GM12874 (cell line): Measurements from ENCODE around the gene ADGRF5.

Source experiments
- TF ChIP-seq, protein P1 (sequence below): IDR thresholded peaks from 2 replicates; pipeline ENCODE4 v1.5.1; 2011; ENCODE audit warnings: low read depth, mild to moderate bottlenecking, control low read depth, low read length, moderate library complexity; ENCODE audit not compliant: insufficient read depth

The ADGRF5 gene

GRCh38 chr6:46865221-46865620 is 56.5 kb downstream of the ADGRF5 start:
- TF ChIP-seq, protein P1, sequence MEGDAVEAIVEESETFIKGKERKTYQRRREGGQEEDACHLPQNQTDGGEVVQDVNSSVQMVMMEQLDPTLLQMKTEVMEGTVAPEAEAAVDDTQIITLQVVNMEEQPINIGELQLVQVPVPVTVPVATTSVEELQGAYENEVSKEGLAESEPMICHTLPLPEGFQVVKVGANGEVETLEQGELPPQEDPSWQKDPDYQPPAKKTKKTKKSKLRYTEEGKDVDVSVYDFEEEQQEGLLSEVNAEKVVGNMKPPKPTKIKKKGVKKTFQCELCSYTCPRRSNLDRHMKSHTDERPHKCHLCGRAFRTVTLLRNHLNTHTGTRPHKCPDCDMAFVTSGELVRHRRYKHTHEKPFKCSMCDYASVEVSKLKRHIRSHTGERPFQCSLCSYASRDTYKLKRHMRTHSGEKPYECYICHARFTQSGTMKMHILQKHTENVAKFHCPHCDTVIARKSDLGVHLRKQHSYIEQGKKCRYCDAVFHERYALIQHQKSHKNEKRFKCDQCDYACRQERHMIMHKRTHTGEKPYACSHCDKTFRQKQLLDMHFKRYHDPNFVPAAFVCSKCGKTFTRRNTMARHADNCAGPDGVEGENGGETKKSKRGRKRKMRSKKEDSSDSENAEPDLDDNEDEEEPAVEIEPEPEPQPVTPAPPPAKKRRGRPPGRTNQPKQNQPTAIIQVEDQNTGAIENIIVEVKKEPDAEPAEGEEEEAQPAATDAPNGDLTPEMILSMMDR, result no peak

GRCh38 chr6:46863791-46864190 is 57.9 kb downstream of the ADGRF5 start:
- TF ChIP-seq, protein P1, result no peak

- TF ChIP-seq, protein P1, result no peak
These were observed 59.4 kb downstream of the ADGRF5 start for GRCh38 chr6:46862381-46862780.

GRCh38 chr6:46855966-46856365 is 65.8 kb downstream of the ADGRF5 start:
- TF ChIP-seq, protein P1, result peak; percentile 61

DNA sequence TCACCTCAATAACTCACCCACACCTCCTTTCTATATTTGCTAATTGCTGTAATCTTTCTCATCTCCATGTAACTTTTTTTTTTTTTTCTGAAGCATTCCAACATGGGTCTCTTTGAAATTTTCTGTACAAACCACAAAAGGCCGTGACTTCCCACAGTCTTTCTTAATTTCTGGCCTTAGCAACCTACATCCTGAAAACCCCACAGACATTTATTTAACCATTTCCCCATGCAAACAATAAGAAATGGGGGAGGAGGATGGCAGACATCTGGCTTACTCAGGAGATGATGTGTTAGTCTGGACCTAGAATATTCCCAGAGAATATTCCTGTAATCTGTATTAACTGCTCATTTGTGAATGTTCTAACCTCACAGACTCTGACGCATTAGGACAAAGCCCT is 70.9 kb downstream of the ADGRF5 start:
- TF ChIP-seq, protein P1, result no peak

DNA sequence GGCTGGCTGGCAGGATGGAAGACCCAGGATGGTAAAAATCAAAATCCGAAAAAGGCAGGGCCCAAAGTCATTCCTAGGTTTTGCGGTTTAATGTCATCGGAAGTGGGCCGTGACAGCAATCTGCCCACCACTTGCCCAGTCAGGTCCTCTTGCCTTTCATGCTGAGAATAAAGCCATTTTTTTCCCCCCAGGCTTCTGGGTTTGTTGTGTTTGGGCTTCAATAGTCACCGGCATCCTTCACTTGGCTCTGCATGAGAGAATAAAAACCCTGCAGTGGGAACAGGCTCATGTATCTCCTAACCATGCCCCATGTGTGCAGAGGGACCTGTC is 72.4 kb downstream of the ADGRF5 start:
- TF ChIP-seq, protein P1, result no peak

- TF ChIP-seq, protein P1, result peak; percentile 92
These were observed 72.9 kb downstream of the ADGRF5 start for GRCh38 chr6:46848684-46849360.
